Stimulated activated CD8-positive, alpha-beta memory T cell treated with anti-CD3 and anti-CD28 coated beads, Interleukin-12 subunit alpha, Interleukin-12 subunit beta, amount 100 ng/mL, for 24 hours (primary cell): ENCODE data around the gene USP16.
A peak's percentile ranks its signal among the peaks of the same experiment; 100 is the strongest.
"Not testable (repeated sequence)": the region's sequence is repeated elsewhere in the genome, so short reads cannot be mapped to it uniquely, and the experiment has no call there.

Source experiments
- DNase-seq: peaks from one replicate; pipeline ENCODE4 v3.0.0-alpha.2; 2020; ENCODE audit errors: extremely low read depth

The USP16 gene

DNA sequence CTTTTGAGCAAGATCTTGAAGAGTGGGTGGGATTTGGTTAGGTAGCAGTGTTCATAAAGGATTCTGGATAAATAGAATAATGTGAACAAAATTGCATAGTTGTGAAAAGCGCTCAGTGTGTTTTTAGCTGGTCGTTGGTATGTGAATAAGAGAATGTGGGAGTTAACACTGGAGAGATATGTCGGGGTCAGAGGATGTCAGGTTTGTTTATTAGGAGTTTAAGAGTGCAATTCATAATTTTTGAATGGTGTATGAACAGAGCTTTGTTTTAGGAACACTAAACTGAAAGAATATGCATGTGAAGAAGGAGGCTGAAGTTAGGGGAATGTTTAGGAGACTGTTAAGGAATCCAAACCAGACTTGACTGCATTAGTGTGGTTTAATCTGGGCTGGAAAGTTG lies 9.4 kb downstream of the USP16 start:
- DNase-seq, result no peak

DNA sequence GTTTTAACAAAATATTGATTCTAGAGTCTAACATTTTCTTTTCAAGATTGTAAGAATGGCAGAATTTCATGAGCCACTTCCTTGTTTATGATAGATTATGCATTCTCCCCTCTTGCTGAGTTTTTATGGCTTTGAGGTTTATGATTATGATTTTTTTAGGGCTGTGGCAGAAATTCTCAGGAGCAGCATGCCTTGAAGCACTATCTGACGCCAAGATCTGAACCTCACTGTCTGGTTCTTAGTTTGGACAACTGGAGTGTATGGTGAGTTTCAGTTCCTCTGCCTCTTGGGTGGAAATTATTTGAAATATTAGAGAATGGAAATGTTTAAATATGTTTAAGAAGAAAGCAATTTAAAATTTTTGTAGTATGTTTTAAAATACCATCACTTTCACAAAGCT lies 10.2 kb downstream of the USP16 start:
- no peak for DNase-seq

DNA sequence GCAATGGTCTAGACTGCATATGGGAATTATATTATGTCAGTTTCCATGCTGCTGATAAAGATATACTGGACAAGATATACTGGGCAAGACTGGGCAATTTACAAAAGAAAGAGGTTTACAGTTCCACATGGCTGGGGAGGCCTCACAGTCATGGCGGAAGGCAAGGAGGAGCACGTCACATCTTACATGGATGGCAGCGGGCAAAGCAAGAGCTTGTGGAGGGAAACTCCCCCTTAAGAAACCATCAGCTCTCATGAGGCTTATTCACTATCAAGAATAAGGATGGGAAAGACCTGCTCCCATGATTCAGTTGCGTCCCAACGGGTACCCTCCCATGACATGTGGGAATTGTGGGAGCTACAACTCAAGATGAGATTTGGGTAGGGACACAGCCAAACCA lies 27.8 kb downstream of the USP16 start:
- no peak for DNase-seq

DNA sequence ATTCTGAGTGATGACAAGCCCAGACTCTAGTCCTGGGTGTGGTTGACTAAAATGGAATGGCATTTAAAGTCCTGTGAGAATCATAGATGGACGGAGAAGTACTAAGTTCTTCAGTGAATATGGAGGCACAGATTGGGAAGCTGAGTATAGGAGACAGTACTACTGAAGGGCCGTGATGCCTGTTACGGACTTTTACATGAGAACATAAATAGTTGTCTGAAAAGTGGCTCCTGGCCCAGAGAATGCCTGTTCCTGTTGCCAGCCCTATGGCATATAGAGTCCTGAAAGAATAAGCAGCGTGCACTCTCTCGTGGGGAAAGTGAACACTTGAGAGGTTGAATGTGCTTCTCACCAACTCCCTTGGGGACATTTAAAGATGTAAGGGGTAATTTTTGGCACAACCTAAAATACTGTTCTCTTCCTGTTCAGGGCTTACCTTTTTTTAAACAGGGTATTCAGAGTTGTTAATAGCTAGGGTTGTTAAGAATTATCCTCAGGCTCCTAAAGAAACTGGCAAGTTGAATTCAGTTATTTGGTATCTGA lies 28.6 kb downstream of the USP16 start:
- DNase-seq, result no peak

DNA sequence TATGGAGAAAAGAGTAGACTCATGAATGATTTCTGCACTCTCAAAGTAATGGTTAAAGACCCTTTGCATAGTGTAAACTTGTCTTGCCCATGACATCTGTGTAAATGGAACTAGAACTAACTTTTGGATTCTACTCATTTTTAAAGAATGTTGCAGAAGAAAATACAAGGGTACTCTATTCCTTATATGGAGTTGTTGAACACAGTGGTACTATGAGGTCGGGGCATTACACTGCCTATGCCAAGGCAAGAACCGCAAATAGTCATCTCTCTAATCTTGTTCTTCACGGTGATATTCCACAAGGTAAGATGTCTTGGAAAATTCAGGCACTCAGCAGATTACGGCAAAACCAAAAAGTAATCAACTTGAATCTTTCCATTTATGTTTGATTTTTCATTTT lies 29.2 kb downstream of the USP16 start:
- DNase-seq, result no peak

DNA sequence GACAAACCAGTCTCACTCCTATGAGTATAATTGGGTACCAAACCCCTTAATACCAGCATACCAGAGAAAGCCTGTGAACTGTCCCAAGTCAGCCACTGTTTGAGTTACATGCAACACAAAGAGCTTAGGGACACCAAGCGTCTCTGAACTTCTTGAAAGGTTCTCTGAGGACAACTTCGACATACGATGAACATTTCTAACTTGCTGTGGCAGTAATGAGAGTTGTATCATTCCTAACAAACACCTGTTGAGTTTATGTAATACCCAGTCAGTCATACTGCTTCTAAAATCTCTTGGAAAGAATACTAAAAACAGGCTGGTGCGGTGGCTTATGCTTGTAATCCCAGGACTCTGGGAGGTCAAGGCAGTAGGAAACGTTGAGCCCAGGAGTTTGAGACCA lies 30.6 kb downstream of the USP16 start:
- no peak for DNase-seq

DNA sequence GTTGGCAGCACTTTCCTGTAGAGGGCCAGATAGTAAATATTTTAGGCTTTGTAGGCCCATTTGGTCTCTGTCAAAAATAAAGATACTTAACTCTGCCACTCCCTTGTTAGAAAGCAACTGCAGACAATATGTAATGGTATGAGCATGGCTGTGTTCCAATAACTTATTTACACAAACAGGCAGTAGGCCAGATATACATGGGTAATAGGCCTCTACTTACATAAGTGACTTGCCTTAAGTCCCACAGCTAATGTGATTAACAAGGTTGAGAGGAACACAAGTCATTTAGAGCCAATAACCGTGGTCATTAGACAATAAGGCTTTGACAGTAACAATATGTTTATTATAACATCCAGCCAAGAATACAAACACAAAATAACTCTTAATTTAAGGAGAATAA lies 31.5 kb downstream of the USP16 start:
- DNase-seq, result no peak

DNA sequence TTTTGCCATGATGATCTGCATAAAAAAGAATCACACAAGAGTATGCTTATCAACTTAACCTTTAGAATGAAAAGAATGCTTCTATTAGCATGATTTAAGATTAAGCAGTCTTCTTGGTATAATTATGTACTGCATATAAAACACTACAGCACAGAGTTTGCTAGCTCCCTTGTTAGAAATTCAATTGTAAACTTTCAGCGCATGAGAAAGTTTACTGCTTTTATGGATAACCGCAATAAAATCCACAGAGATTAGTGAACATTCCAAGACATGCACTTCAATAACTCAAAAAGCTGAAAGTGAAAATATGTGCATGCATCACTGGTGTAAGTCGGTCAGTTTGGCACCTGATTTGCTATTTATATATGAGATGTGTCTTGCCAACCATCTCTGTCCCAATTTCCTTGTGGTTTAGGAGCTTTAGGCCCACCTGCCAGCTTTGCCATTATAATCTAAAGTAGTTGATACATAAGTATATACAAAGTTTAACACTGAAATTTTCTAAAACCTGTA lies 32.1 kb downstream of the USP16 start:
- no peak for DNase-seq

DNA sequence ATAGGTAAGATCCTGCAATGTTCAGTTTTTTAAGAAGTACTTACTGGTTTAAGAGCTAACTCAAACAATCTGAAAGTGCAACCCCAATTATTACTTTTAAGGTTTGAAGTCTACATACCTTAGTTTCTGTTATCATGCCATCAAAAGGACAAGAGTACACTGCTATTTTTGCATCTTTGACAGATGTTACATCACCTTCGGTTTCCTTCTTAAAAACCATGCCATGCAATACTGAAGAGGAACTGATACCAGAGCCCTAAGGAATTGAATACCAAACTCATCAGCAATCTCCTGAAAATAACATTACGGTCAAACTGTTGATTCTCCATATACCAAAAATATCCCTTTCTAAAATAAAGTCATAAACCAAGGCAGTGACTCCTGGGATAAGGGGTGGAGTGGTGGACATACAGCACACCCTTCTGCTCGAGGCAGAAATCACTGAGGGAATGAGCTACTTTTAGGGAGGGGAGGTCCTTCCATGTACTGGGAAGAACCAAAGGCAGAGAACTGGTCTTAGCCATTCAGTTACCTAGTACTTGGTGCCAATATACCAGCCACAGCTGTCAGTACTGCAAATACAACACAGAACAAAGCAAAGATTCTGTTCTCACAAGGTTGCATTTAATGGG lies 40.5 kb downstream of the USP16 start:
- DNase-seq, result no peak

DNA sequence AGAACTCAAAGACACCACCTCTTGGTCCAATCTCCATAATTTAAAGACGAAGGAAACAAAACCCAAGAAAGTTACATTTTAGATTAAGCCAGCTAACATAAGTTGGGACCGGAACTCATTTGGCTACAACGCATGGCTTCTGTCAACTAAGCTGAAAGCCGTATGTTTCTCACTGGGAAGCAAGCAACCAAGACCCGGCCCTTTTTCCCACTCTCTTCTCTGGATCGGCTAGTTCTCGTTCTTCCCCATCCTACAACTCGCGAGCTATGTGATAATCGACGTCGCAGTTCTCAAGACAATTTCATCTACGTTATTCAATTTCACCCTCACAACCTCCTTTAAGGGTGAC lies 48.4 kb downstream of the USP16 start:
- DNase-seq, result no peak

DNA sequence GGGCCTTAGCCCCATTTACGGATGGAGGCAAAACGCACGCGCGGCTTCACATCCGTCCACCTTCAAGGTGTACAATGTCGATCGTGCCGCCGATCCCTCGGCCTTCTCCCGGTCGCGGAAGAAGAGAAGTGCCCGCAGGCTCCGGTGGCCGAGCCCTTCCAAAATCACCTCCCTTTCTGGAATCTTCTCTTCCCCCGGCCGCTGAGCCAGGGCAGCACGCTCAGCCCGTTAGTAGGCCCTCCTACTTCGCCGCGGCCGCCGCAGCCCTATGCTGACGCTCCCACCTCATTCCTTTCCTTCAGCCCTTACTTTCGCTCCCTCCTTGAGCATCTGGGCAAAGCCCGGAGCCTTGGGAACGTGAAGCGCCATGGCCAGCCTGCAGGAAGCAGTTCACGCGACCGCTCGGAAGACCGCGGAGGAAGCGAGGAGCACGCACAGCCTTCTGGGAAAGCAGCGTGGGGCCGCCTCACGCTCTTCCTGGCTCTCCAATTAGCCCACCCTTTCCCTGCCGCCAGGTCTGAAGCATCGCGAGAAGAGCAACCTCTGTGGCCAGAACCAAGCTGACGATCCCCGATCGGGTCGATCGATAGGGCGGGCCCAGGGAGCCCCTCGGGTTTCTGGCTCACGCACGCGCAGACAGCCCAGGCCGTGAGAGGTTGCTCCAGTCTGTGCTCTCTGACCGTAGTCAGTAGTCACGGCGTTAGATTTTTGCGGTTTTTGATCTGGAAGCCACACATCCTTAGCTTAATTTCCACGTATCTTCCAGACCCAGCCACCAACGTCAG lies 48.9 kb downstream of the USP16 start, which contains the start of gene CCT8:
Gene CCT8, minus strand, starts transcription at position 427 of the 785 bp plus-strand sequence. Its CDS starts 58 bp downstream, at position 369.
- DNase-seq, result peak; percentile 94

DNA sequence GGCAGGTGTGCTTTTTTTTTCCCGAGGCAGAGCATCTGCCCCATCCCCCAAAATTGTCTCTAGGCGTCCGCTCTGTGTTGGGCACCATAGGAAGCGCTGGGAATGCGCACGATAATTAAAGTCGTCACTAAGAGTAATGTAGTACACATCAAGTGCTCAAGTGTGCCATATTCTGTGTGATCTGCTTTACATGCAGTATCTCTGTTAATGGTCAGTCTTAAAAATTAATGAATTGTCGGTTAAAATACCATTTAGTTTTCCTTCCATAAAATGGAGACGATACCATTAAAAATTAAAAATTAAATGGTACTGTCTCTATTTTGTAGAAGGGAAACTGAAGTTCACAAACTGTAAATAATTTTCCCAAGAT lies 49.5 kb downstream of the USP16 start:
- DNase-seq, result no peak

DNA sequence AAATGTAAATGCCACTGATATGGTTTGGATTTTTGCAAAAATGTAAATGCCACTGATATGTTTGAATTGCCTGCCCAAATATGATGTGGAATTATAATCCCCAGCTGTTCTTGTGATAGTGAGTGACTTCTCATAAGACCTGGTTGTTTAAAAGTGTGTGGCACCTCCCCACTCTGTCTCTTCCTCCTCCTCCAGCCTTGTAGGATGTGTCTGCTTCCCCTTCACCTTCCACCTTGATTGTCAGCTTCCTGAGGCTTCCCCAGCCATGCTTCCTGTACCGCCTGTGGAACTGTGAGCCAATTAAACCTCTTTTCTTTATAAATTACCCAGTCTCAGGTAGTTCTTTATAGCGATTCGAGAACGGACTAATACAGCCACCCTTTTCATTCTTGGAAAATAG lies 50.3 kb downstream of the USP16 start:
- no peak for DNase-seq

DNA sequence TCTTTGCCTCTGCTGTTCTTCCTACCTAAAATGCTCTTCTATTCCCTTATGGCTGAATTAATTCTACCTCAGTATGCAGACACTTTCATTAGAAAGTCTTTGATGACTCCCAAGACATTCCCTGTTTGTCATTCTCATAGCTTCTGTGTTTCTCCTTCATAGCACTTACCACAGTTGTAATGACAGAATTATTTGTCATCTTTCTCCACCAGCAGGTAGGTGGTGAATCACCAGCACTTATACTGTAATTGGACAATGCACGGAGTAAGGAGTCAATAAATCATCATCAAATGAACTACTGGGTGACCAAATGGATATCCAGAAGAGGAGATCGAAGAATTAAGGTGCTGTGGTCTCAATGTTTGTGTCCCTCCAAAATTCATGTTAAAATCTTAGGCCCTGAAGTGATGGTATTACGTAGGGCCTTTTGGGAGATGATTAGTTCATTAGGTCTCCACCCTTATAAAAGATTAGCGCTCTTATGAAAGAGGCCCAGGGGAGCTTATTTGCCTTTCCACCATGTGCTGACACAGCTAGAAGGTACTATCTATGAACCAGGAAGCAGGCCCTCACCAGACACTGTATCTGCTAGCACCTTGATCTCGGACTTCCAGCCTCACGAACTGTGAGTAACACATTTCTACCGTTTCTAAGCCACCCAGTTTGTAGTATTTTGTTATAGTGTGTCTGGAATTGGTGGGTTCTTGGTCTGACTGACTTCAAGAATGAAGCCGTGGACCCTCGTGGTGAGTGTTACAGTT lies 51.4 kb downstream of the USP16 start:
- no peak for DNase-seq

DNA sequence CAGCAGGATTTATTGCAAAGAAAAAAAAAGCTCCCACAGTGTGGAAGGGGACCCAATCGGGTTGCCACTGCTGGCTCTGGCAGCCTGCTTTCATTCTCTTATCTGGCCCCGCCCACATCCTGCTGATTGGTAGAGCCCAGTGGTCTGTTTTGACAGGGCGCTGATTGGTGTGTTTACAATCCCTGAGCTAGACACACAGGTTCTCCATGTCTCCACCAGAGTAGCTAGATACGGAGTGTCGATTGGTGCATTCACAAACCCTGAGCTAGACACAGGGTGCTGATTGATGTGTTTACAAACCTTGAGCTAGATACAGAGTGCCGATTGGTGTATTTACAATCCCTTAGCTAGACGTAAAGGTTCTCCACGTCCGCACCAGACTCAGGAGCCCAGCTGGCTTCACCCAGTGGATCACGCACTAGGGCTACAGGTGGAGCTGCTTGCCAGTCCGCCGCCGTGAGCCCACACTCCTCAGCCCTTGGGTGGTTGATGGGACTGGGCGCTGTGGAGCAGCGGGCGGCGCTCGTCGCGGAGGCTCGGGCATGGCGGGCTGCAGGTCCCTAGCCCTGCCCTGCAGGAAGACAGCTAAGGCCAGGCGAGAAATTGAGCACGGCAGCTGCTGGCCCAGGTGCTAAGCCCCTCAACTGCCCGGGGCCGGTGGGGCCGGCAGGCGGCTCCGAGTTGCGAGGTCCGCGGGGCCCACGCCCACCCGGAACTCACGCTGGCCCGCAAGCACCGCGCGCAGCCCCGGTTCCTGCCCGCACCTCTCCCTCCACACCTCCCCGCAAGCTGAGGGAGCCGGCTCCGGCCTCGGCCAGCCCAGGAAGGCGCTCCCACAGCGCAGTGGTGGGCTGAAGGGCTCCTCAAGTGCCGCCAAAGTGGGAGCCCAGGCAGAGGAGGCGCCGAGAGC lies 52.5 kb downstream of the USP16 start:
- not testable (repeated sequence) for DNase-seq

DNA sequence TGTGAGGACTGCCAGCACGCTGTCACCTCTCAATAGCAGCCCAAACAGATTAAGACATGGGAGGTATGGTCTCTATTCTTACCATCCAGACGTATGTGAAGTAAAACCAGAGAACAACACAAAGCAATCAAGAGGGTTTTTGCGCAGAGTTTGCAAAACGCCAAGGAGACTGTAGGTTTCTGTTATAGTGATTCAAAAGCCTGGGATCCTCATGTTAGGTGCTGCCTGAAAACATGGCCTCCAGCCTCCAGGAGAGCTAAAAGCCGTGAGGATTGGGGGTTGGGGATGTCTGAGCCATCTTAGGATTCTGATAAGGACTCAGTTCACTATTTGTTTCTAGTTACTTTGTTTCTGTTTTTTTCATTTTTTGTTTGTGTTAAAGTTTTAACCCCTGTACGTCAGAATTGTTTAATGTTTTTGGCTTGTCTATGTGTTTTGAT lies 53.2 kb downstream of the USP16 start:
- no peak for DNase-seq

DNA sequence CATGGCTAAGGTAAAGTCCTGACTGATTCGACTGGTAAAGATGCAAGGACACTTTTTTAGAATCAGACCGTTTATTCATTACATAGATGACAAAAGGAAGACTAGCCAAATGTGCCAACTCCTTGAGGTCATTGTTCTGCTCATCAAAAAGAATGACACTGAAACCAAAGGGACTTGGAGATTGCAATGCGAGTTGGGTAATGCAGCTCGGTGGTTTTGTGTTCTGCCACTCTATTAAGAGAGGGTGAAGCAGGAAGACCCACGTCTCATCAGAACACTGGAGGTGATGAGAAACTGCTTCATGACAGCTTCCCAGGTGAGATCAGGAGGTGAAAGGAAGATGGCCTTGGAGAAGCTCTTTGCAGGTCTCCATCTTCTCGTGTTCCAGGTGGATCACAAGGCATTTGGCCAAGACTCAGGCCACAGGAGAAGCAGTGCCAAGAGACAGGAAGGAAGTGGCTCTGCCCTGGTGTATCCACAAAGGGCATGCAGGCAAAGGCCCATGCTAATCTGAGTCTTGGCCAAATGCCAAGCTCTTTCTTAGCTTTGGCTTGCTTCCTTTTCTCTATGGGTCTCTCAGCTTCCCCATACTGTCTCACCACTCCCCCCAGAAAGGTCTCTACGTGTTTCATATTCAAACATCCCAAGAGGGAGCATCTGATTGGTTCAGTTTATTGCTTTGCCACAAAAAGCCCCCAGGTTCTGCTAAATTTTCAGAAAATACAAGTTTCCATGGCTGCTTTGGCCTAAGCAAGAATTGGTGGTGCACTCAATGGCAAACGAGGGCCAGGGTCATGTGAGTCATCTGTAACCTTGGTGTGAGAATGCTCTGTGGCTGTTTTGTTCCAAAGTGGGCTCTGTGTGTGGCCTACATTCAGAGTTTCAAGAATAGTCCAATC lies 54.6 kb downstream of the USP16 start:
- no peak for DNase-seq

DNA sequence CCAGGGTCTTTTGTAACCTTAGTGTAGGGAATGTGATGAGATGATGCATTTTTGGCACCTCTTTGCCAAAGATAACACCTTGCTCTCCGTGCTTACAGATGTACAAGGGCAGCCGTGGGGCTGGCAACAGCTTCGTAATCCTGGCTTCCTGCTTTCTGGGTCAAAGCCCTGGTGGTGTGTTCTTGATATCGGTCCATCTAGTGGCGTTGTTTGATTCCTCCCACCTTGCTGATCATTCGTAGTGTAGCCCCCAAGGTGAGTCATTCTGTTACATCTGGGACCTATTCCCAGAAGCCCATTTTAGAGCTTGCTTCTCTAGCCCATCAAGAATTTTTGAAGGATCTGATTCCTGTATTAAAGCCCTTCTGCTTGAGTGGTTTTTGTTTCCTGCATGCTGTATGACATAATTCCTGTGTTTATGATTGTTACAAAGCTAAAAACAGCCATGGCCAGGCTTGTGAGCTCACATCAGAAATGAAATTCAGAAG lies 56.0 kb downstream of the USP16 start:
- no peak for DNase-seq

DNA sequence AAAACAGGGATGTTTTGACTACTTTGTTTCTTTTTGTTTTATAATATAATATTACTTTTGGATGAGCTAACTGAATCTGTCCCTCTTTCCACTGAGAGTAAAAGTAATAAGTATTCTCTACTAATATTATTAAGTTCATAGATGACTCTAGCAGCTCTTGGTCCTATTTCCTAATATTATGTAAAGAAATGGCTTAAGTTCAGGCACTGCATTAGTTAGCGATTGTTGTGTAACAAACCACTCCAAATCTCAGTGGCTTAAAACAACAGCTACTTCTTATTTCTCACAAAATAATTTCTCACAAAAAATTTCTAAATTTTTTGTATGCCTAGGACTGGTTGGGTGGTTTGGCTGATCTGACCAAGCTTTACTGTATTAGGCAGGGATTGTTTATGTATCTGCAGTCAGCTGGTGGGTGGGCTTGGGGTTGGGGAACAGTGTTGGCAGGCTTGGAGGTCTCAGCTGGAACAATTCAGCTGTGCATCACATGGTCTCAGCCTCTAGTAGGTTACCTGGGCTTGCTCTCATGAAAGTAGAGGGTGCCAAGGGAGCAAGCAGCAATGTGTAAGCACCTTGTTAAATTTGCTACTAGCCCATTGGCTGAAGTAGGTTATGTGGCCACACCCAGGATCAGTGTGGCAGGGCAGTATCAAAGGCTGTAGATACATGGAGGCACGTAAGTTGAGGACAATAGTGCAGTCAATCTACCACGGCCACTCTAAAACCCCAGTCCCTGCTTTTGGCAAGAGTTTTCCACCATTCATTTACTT lies 57.8 kb downstream of the USP16 start:
- no peak for DNase-seq
